PC-9 (cell line): Measurements from ENCODE around the gene GNAI1. TPM values are rescaled to one million over a fixed set of nuclear protein-coding genes. Genes with fewer than 3 reads are reported as not detected.

Source experiments
- BruUV-seq: library from RNA; stranded (reverse); fragments of 400-500 nt; replicated peaks from 2 replicates; lab custom pipeline; 2021; lab: Mats Ljungman, UMichigan
- CTCF ChIA-PET: fragments of 300-600 bp; sonication (Branson Sonifier 250); formaldehyde crosslinking; loops from one replicate; lab custom pipeline; 2022; ENCODE audit warnings: antibody characterized with exemption; lab: Charles Lee
- POLR2A ChIA-PET: fragments of 300-600 bp; sonication (Branson Sonifier 250); formaldehyde crosslinking; loops from one replicate; lab custom pipeline; 2022; ENCODE audit warnings: antibody characterized with exemption; ENCODE audit not compliant: unreplicated experiment; lab: Charles Lee
- DNase-seq, 2 experiments: peaks; one replicate each; pipeline versions ENCODE4 v3.0.0 to v3.0.0-alpha.2; 2015 to 2022; ENCODE audit warnings: mixed read lengths in 1 of 2
- H2AFZ ChIP-seq: fragments of 200-600 bp; sonication (generic); 2 replicates; pipeline ENCODE4 v1.8.1; 2017; ENCODE audit warnings: antibody characterized with exemption
- H3F3A ChIP-seq: fragments of 200-600 bp; sonication (generic); 2 replicates; pipeline ENCODE4 v1.8.1; 2017; ENCODE audit warnings: antibody characterized with exemption, mild to moderate bottlenecking, low read depth; ENCODE audit not compliant: insufficient read depth
- H3K27ac ChIP-seq: fragments of 200-600 bp; sonication (generic); 2 replicates; pipeline ENCODE4 v1.6.1; 2016; ENCODE audit warnings: mixed run types
- H3K27me3 ChIP-seq: fragments of 200-600 bp; sonication (generic); 2 replicates; pipeline ENCODE4 v1.6.1; 2016; ENCODE audit warnings: low read depth, mixed run types; ENCODE audit not compliant: insufficient read depth
- H3K36me3 ChIP-seq: fragments of 200-600 bp; sonication (generic); 2 replicates; pipeline ENCODE4 v1.6.1; 2016; ENCODE audit warnings: low read depth, mixed run types
- H3K4me1 ChIP-seq: fragments of 200-600 bp; sonication (generic); replicated peaks from 2 replicates; pipeline ENCODE4 v1.6.1; 2016; ENCODE audit warnings: mixed run types; ENCODE audit not compliant: insufficient read depth
- H3K4me2 ChIP-seq: fragments of 200-600 bp; sonication (generic); 2 replicates; pipeline ENCODE4 v1.6.1; 2017; ENCODE audit warnings: mixed run types
- H3K4me3 ChIP-seq: fragments of 200-600 bp; sonication (generic); 2 replicates; pipeline ENCODE4 v1.6.1; 2016; ENCODE audit warnings: mixed run types
- H3K79me2 ChIP-seq: fragments of 200-600 bp; sonication (generic); 2 replicates; pipeline ENCODE4 v1.6.1; 2017; ENCODE audit warnings: low read depth, mixed run types
- H3K9me2 ChIP-seq: fragments of 200-600 bp; sonication (generic); 2 replicates; pipeline ENCODE4 v1.8.1; 2017; ENCODE audit warnings: mild to moderate bottlenecking; ENCODE audit not compliant: insufficient read depth
- H3K9me3 ChIP-seq: fragments of 200-600 bp; sonication (generic); 2 replicates; pipeline ENCODE4 v1.8.1; 2016; ENCODE audit warnings: low read depth; ENCODE audit not compliant: insufficient read depth
- H4K20me1 ChIP-seq: fragments of 200-600 bp; sonication (generic); 2 replicates; pipeline ENCODE4 v1.8.1; 2017; ENCODE audit not compliant: insufficient read depth
- EZH2 ChIP-seq: fragments of 200-600 bp; sonication (generic); IDR thresholded peaks from 2 replicates; pipeline ENCODE4 v1.8.0; 2017; ENCODE audit warnings: antibody characterized with exemption, low read depth
- intact Hi-C: fragments of 100-400 bp; cut with micrococcal nuclease; formaldehyde crosslinking; loops from one replicate; pipeline ENCODE4 v1.10.0; 2022; ENCODE audit not compliant: unreplicated experiment
- total RNA-seq: library from RNA; stranded (reverse); gene quantifications from 2 replicates; pipeline ENCODE4 v1.2.3, GENCODE V29; 2021
- TF ChIP-seq, protein P1 (sequence below): fragments of 200-600 bp; sonication (generic); conservative IDR thresholded peaks from 2 replicates; pipeline ENCODE4 v1.6.1; 2017; ENCODE audit warnings: mixed run types, antibody characterized with exemption, mild to moderate bottlenecking, moderate library complexity

The GNAI1 gene
- total RNA-seq, 1 experiment from 2014 or later: 16.8 TPM

GRCh38 chr7:80142853-80143580 is 8.4 kb downstream of the GNAI1 start:
- no peaks in the 10 kb centered on the region for H3F3A ChIP-seq
- no peaks in the 10 kb centered on the region for H4K20me1 ChIP-seq
- no peak for DNase-seq
- no peak overlapping the region for H2AFZ ChIP-seq
- no peaks in the 10 kb centered on the region for H3K27me3 ChIP-seq
- TF ChIP-seq, protein P1, sequence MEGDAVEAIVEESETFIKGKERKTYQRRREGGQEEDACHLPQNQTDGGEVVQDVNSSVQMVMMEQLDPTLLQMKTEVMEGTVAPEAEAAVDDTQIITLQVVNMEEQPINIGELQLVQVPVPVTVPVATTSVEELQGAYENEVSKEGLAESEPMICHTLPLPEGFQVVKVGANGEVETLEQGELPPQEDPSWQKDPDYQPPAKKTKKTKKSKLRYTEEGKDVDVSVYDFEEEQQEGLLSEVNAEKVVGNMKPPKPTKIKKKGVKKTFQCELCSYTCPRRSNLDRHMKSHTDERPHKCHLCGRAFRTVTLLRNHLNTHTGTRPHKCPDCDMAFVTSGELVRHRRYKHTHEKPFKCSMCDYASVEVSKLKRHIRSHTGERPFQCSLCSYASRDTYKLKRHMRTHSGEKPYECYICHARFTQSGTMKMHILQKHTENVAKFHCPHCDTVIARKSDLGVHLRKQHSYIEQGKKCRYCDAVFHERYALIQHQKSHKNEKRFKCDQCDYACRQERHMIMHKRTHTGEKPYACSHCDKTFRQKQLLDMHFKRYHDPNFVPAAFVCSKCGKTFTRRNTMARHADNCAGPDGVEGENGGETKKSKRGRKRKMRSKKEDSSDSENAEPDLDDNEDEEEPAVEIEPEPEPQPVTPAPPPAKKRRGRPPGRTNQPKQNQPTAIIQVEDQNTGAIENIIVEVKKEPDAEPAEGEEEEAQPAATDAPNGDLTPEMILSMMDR: no peak
- TF ChIP-seq EZH2: no peak
- BruUV-seq: no TSS peak
- peaks cover 14% of the 10 kb centered on the region for H3K4me1 ChIP-seq
- ChIA-PET POLR2A (no interaction called here), CTCF (no interaction called here)
- no peaks in the 10 kb centered on the region for H3K36me3 ChIP-seq
- no peak overlapping the region for H3K4me3 ChIP-seq
- no peaks in the 10 kb centered on the region for H3K9me3 ChIP-seq
- intact Hi-C loops: no loop called here
- peaks cover 92% of the 10 kb centered on the region for H3K79me2 ChIP-seq
- H3K4me2 ChIP-seq: no peak overlapping the region
- no peaks in the 10 kb centered on the region for H3K9me2 ChIP-seq
- H3K27ac ChIP-seq: no peak overlapping the region

DNA sequence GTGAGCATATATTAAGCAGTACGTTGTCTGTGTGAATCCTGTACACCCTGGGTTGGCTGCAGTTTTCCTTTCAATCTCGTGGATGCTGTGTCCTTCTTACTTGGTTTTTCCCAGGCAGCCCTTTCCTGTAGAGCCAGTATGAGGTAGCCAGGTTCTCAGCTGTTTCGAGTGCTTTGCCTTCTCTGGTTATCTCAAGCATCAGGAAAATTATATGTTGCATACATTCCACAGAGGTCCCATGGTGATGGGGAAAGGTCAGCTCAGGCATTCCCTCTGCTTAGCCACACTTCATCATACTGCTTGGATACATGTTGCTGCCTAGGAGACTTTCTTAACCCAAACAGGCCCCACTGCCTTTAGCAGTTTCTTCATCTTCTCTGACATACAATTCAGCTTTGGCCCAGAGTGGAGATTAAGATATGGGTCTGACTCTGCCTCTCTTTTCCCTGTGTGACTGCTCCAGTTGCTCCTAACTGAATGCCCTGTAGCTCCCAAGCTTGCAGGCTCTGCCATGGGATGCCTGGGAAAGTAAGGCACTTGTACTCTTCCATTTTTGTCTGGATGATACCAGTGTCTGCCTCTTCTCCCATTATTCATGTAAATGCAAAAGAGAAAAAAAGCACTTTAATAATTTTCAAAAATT is 11.3 kb downstream of the GNAI1 start:
- Histone ChIP-seq H3K27ac (peak overlapping the region; percentile 7; the same call in 1 of the 2 replicates), H3F3A (no peaks in the 10 kb centered on the region), H2AFZ (no peak overlapping the region), H4K20me1 (no peaks in the 10 kb centered on the region), H3K27me3 (no peaks in the 10 kb centered on the region), H3K9me3 (no peaks in the 10 kb centered on the region; the same call in 1 of the 2 replicates), H3K4me2 (peak overlapping the region; percentile 6; the same call in 1 of the 2 replicates), H3K4me3 (no peak overlapping the region), H3K9me2 (no peaks in the 10 kb centered on the region), H3K36me3 (no peaks in the 10 kb centered on the region), H3K79me2 (peaks cover 87% of the 10 kb centered on the region), H3K4me1 (peaks cover 18% of the 10 kb centered on the region)
- TF ChIP-seq, protein P1: no peak
- no peak for TF ChIP-seq EZH2
- intact Hi-C loops: no loop called here
- ChIA-PET POLR2A (interaction anchor here (0.7 to 1.3 kb wide), 2 partner anchors 12 to 681 kb away, joined by 4 to 12 read pairs; partner anchors contain the start of gene GNAI1), CTCF (interaction anchor here (0.7 kb wide), 1 partner anchor 12 kb away, joined by 4 read pairs; no protein-coding TSS in a partner anchor)
- DNase-seq: peak; percentile 36 to 78
- BruUV-seq: no TSS peak

DNA sequence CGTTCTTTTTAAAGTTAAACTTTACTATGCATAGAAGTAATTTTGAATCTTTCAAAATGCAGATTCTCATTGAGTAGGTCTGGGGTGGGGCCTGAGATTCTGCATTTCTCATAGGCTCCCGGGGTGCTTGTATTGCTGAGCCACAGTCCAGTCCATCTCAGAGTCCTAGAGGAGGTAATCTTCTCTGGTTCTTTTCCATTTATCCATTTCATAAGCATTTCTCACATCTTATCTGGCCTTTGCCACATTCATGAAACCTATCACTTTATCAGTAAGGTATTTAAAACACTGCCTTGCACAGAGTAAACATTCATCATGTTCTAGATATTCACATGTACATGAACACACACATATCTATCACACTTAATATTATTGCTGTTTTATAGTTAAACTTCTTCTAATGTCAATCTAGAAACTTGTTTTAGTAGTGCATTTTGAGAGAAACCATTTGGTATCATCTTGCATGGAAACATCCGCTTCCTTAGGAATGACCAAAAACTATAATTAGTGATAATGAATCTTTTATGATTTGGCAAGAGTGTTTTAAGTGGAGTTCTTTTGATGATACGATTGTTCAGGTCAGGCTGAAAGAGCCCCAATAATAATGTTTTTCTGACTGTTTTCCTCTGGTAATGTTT is 12.0 kb downstream of the GNAI1 start:
- Histone ChIP-seq H2AFZ (no peak overlapping the region), H3K79me2 (peaks cover 82% of the 10 kb centered on the region), H3K27me3 (no peaks in the 10 kb centered on the region), H4K20me1 (no peaks in the 10 kb centered on the region), H3K9me2 (no peaks in the 10 kb centered on the region), H3F3A (no peaks in the 10 kb centered on the region), H3K9me3 (no peaks in the 10 kb centered on the region; the same call in 1 of the 2 replicates), H3K36me3 (no peaks in the 10 kb centered on the region), H3K4me1 (peaks cover 18% of the 10 kb centered on the region), H3K4me3 (no peak overlapping the region), H3K27ac (no peak overlapping the region), H3K4me2 (no peak overlapping the region)
- DNase-seq: no peak
- TF ChIP-seq, protein P1: no peak
- TF ChIP-seq EZH2: no peak
- ChIA-PET POLR2A (interaction anchor here (1.3 kb wide), 1 partner anchor 12 kb away, joined by 12 read pairs; the partner anchor contains the start of gene GNAI1), CTCF (no interaction called here)
- intact Hi-C loops: no loop called here
- no TSS peak for BruUV-seq
